DND-41 (cell line): Measurements from ENCODE around the gene WNT7B.

Experiments used
- ATAC-seq: fragments of 200-7000 bp; cut with Tn5 transposase; 3 replicates; pipeline ENCODE4 v1.9.1; 2021; ENCODE audit warnings: low read depth; ENCODE audit not compliant: insufficient read depth
- DNase-seq: peaks from one replicate; pipeline ENCODE4 v3.0.0-alpha.2; 2020
- H2AFZ ChIP-seq: 2 replicates; pipeline ENCODE4 v1.6.0; 2012; ENCODE audit warnings: low read depth, low read length
- H3K27ac ChIP-seq: 2 replicates; pipeline ENCODE4 v1.5.1; 2012; ENCODE audit warnings: low read length, inconsistent platforms
- H3K27me3 ChIP-seq: fragments of 200-600 bp; sonication (generic); 2 replicates; pipeline ENCODE4 v1.6.0; 2012; ENCODE audit warnings: low read length, mild to moderate bottlenecking, inconsistent platforms; ENCODE audit not compliant: insufficient read depth, poor library complexity
- H3K36me3 ChIP-seq: 2 replicates; pipeline ENCODE4 v1.5.1; 2012; ENCODE audit warnings: low read length, inconsistent platforms; ENCODE audit not compliant: insufficient read depth
- H3K4me1 ChIP-seq: 2 replicates; pipeline ENCODE4 v1.5.1; 2012; ENCODE audit warnings: mild to moderate bottlenecking, low read length; ENCODE audit not compliant: insufficient read depth
- H3K4me2 ChIP-seq: 2 replicates; pipeline ENCODE4 v1.6.0; 2012; ENCODE audit warnings: mild to moderate bottlenecking, moderate library complexity, low read length, inconsistent platforms; ENCODE audit not compliant: insufficient read depth
- H3K4me3 ChIP-seq, 2 experiments: fragments of 200-600 bp in 1 of 2; shearing (Covaris generic) in 1 of 2; 2 replicates each; pipeline ENCODE4 v1.5.1; 2012 to 2016; ENCODE audit warnings: inconsistent platforms in 2 of 2, low read length in 2 of 2, mild to moderate bottlenecking in 2 of 2, low read depth in 1 of 2, moderate library complexity in 1 of 2
- H3K79me2 ChIP-seq: 2 replicates; pipeline ENCODE4 v1.6.0; 2012; ENCODE audit warnings: low read length, inconsistent platforms; ENCODE audit not compliant: insufficient read depth
- H3K9ac ChIP-seq: 2 replicates; pipeline ENCODE4 v1.6.0; 2012; ENCODE audit warnings: low read depth, mild to moderate bottlenecking, inconsistent platforms, low read length, moderate library complexity
- H3K9me3 ChIP-seq: 2 replicates; pipeline ENCODE4 v1.5.1; 2012; ENCODE audit warnings: low read length, moderate library complexity, mild to moderate bottlenecking, inconsistent platforms; ENCODE audit not compliant: insufficient read depth, severe bottlenecking
- H4K20me1 ChIP-seq: 2 replicates; pipeline ENCODE4 v1.6.0; 2012; ENCODE audit warnings: low read length; ENCODE audit not compliant: insufficient read depth
- CTCF ChIP-seq: IDR thresholded peaks from 2 replicates; pipeline ENCODE4 v1.5.1; 2012; ENCODE audit warnings: borderline replicate concordance, low read length, moderate library complexity, mild to moderate bottlenecking; ENCODE audit not compliant: poor library complexity, severe bottlenecking; ENCODE audit errors: extremely low read depth
- EZH2 ChIP-seq: IDR thresholded peaks from 3 replicates; pipeline ENCODE4 v1.6.1; 2012; ENCODE audit warnings: borderline replicate concordance, low read depth, mild to moderate bottlenecking, moderate library complexity, low read length, inconsistent platforms; ENCODE audit not compliant: severe bottlenecking

WNT7B gene

GRCh38 chr22:45878051-45878781, 98.7 kb downstream of the WNT7B start:
- Histone ChIP-seq H3K27me3 (no peaks in the 10 kb centered on the region), H2AFZ (no peak overlapping the region), H3K27ac (no peak overlapping the region), H3K9me3 (no peaks in the 10 kb centered on the region), H4K20me1 (no peaks in the 10 kb centered on the region; the same call in none of the 2 replicates), H3K36me3 (no peaks in the 10 kb centered on the region), H3K4me2 (no peak overlapping the region), H3K4me3 (no peak overlapping the region), H3K4me1 (no peaks in the 10 kb centered on the region), H3K9ac (no peak overlapping the region), H3K79me2 (no peaks in the 10 kb centered on the region)
- DNase-seq (no peak), ATAC-seq (no peak)
- TF ChIP-seq CTCF (no peak), EZH2 (no peak)

GRCh38 chr22:45877651-45878050, 99.3 kb downstream of the WNT7B start:
- no peaks in the 10 kb centered on the region for H3K27me3 ChIP-seq
- ATAC-seq: no peak

GRCh38 chr22:45877036-45877380, 100.0 kb downstream of the WNT7B start:
- H3K9ac ChIP-seq: no peak overlapping the region
- no peak for ATAC-seq
- H3K79me2 ChIP-seq: no peaks in the 10 kb centered on the region
- no peaks in the 10 kb centered on the region; the same call in none of the 2 replicates for H4K20me1 ChIP-seq
- H3K27me3 ChIP-seq: no peaks in the 10 kb centered on the region
- H3K27ac ChIP-seq: no peak overlapping the region
- H3K9me3 ChIP-seq: no peaks in the 10 kb centered on the region
- no peak overlapping the region for H2AFZ ChIP-seq
- no peaks in the 10 kb centered on the region for H3K4me1 ChIP-seq
- DNase-seq: no peak
- no peaks in the 10 kb centered on the region for H3K36me3 ChIP-seq
- no peak overlapping the region for H3K4me3 ChIP-seq
- H3K4me2 ChIP-seq: no peak overlapping the region
- no peak for TF ChIP-seq EZH2
- TF ChIP-seq CTCF: no peak

More at GRCh38 chr22:45877651-45878050, 99.3 kb downstream of the WNT7B start:
- Histone ChIP-seq H3K9ac (no peak overlapping the region), H3K27ac (no peak overlapping the region), H3K4me2 (no peak overlapping the region), H4K20me1 (no peaks in the 10 kb centered on the region; the same call in none of the 2 replicates), H3K4me3 (no peak overlapping the region), H3K9me3 (no peaks in the 10 kb centered on the region), H3K36me3 (no peaks in the 10 kb centered on the region), H3K4me1 (no peaks in the 10 kb centered on the region), H2AFZ (no peak overlapping the region), H3K79me2 (no peaks in the 10 kb centered on the region)
- TF ChIP-seq CTCF (no peak), EZH2 (no peak)
- no peak for DNase-seq
